Mucosa of descending colon (tissue), 3 donors: ENCODE results near the gene TMPRSS11D. TPM values are rescaled to one million over a fixed set of nuclear protein-coding genes. Genes with fewer than 3 reads are reported as not detected.

Experiments
- ATAC-seq: fragments of 200-7000 bp; cut with Tn5 transposase; one replicate; pipeline ENCODE4 v1.9.1; 2020; ENCODE audit warnings: mild to moderate bottlenecking, moderate library complexity
- DNase-seq, 3 donors: peaks; one replicate each; pipeline ENCODE4 v3.0.0-alpha.2; 2020
- H3K36me3 ChIP-seq: fragments of 200-600 bp; one replicate; pipeline ENCODE4 v1.8.0; 2021; ENCODE audit warnings: low read depth, mild to moderate bottlenecking
- H3K4me1 ChIP-seq: fragments of 200-600 bp; one replicate; pipeline ENCODE4 v1.8.0; 2021; ENCODE audit warnings: low read depth, mild to moderate bottlenecking
- H3K4me3 ChIP-seq: fragments of 200-600 bp; one replicate; pipeline ENCODE4 v1.8.0; 2021; ENCODE audit warnings: mild to moderate bottlenecking
- H3K9me3 ChIP-seq: fragments of 200-600 bp; one replicate; pipeline ENCODE4 v1.8.0; 2021; ENCODE audit warnings: mild to moderate bottlenecking
- intact Hi-C, 2 donors: fragments of 100-400 bp; cut with DNase I in 1 of 2; cut with micrococcal nuclease in 1 of 2; formaldehyde crosslinking; loops; one replicate each; pipeline versions ENCODE4 v1.11.0 to v1.11.1; 2022; cut with DNase I, micrococcal nuclease
- total RNA-seq, 3 donors: library from RNA; stranded (reverse); fragmentation: NEBNext Ultra II Directional in 2 of 3; extraction: Animal tissue kit (Norgen Biotek cat#: 25700) in 2 of 3; gene quantifications; one replicate each; pipeline versions ENCODE4 v1.2.1 to v1.2.4, GENCODE V29; 2021 to 2023
- TF ChIP-seq, protein P1 (sequence below): fragments of 200-600 bp; IDR thresholded peaks from one replicate; pipeline ENCODE4 v1.8.0; 2022; ENCODE audit warnings: antibody characterized with exemption, mild to moderate bottlenecking
- donor health status: DM: no; HTN: no; CAD: no; lungs with moderate emphysema.
- donor health status: DM: no; HTN: no; CAD: no.
- donor health status: DM: no; HTN: yes; CAD: no.

Gene TMPRSS11D
- total RNA-seq, 3 donors from 2014 or later = not detected

DNA sequence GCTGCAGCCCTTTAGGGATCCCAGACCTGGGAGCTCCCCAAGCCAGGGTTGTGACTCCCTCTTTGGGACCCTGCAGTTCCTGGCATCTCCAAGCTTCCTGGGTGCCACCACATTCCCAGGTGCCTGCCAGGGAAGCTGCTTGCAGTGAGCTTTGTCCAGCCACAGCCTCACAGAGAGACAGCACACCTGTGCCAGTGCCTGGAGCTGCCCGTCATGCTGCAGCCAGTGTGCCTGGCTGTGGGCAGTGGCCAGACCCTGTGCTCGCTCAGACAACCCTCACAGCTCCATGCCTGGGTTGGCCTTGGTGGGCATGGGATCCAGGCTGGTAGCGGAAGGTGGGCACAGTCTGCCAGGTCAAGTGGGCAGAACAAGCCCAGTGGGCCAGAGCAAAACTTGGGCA, 43.4 kb upstream of the TMPRSS11D start:
- no peaks in the 10 kb centered on the region for H3K9me3 ChIP-seq
- DNase-seq (no peak), ATAC-seq (no peak)
- intact Hi-C loops = no loop called here
- H3K4me3 ChIP-seq = no peak overlapping the region
- TF ChIP-seq, protein P1, sequence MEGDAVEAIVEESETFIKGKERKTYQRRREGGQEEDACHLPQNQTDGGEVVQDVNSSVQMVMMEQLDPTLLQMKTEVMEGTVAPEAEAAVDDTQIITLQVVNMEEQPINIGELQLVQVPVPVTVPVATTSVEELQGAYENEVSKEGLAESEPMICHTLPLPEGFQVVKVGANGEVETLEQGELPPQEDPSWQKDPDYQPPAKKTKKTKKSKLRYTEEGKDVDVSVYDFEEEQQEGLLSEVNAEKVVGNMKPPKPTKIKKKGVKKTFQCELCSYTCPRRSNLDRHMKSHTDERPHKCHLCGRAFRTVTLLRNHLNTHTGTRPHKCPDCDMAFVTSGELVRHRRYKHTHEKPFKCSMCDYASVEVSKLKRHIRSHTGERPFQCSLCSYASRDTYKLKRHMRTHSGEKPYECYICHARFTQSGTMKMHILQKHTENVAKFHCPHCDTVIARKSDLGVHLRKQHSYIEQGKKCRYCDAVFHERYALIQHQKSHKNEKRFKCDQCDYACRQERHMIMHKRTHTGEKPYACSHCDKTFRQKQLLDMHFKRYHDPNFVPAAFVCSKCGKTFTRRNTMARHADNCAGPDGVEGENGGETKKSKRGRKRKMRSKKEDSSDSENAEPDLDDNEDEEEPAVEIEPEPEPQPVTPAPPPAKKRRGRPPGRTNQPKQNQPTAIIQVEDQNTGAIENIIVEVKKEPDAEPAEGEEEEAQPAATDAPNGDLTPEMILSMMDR = no peak
- no peaks in the 10 kb centered on the region for H3K4me1 ChIP-seq
- H3K36me3 ChIP-seq = no peaks in the 10 kb centered on the region

DNA sequence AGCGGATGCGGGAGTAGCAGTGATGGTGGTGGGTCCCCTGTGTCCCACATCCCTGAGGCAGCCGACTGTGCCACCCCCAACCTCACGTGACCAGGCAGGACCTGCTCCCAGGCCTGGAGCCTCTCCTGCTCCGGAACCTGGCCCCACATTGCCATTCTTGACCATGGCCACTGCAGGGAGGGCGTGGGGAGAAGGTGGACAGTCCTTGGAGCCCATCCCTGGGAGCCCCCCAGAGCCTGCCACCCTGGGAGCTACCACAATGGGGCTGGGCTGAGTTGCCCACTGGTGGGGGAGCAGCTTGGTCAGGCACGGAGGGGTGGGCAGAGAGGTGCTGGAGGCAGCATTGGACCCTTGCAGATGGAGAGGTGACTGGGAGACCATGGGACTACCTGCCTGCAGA, 42.7 kb upstream of the TMPRSS11D start:
- H3K4me3 ChIP-seq = no peak overlapping the region
- H3K9me3 ChIP-seq = no peaks in the 10 kb centered on the region
- intact Hi-C loops = no loop called here
- TF ChIP-seq, protein P1 = no peak
- no peak for ATAC-seq
- no peaks in the 10 kb centered on the region for H3K4me1 ChIP-seq
- no peak for DNase-seq
- H3K36me3 ChIP-seq = no peaks in the 10 kb centered on the region

- TF ChIP-seq, protein P1 = no peak
- H3K36me3 ChIP-seq = no peaks in the 10 kb centered on the region
- intact Hi-C loops = no loop called here
- no peak for DNase-seq
- ATAC-seq = no peak
- no peaks in the 10 kb centered on the region for H3K4me1 ChIP-seq
- H3K9me3 ChIP-seq = no peaks in the 10 kb centered on the region
- no peak overlapping the region for H3K4me3 ChIP-seq
Observed at GRCh38 chr4:67922697-67923096, 38.9 kb upstream of the TMPRSS11D start.

- TF ChIP-seq, protein P1 = no peak
- intact Hi-C loops = no loop called here
- ATAC-seq = no peak
- Histone ChIP-seq H3K9me3 (no peaks in the 10 kb centered on the region), H3K4me3 (no peak overlapping the region), H3K36me3 (no peaks in the 10 kb centered on the region), H3K4me1 (no peaks in the 10 kb centered on the region)
- DNase-seq = no peak
Observed at GRCh38 chr4:67918428-67918827, 34.6 kb upstream of the TMPRSS11D start.

- DNase-seq = no peak
- Histone ChIP-seq H3K4me1 (no peaks in the 10 kb centered on the region), H3K9me3 (no peaks in the 10 kb centered on the region), H3K36me3 (no peaks in the 10 kb centered on the region), H3K4me3 (no peak overlapping the region)
- no peak for ATAC-seq
- TF ChIP-seq, protein P1 = no peak
- intact Hi-C loops = no loop called here
Observed at GRCh38 chr4:67915400-67915966, 31.7 kb upstream of the TMPRSS11D start.

- Histone ChIP-seq H3K4me3 (no peak overlapping the region), H3K9me3 (no peaks in the 10 kb centered on the region), H3K4me1 (no peaks in the 10 kb centered on the region), H3K36me3 (no peaks in the 10 kb centered on the region)
- DNase-seq (no peak), ATAC-seq (no peak)
- intact Hi-C loops = no loop called here
- TF ChIP-seq, protein P1 = no peak
Observed at GRCh38 chr4:67912080-67912479, 28.3 kb upstream of the TMPRSS11D start.
